IPS DF 6.9 (cell line): ENCODE data around the gene GLOD5.
A peak's percentile ranks its signal among the peaks of the same experiment; 100 is the strongest.

Experiments
- DNase-seq: peaks from one replicate; pipeline ENCODE4 v3.0.0-alpha.2; 2013; ENCODE audit warnings: low read depth, low spot score
- H3K27ac ChIP-seq: one replicate; pipeline ENCODE4 v1.5.1; 2013; ENCODE audit warnings: low read length, control low read depth
- H3K27me3 ChIP-seq: 2 replicates; pipeline ENCODE4 v1.6.1; 2013; ENCODE audit warnings: mild to moderate bottlenecking, low read length; ENCODE audit not compliant: control insufficient read depth, insufficient read depth
- H3K36me3 ChIP-seq: 2 replicates; pipeline ENCODE4 v1.6.1; 2013; ENCODE audit warnings: low read length; ENCODE audit not compliant: control insufficient read depth, insufficient read depth
- H3K4me1 ChIP-seq: 2 replicates; pipeline ENCODE4 v1.6.1; 2013; ENCODE audit warnings: low read length; ENCODE audit not compliant: control insufficient read depth, insufficient read depth
- H3K4me3 ChIP-seq: 2 replicates; pipeline ENCODE4 v1.5.1; 2013; ENCODE audit warnings: mild to moderate bottlenecking, low read length
- H3K9me3 ChIP-seq: 2 replicates; pipeline ENCODE4 v1.6.1; 2013; ENCODE audit warnings: low read length, inconsistent platforms; ENCODE audit not compliant: control insufficient read depth, insufficient read depth
- WGBS: extraction: QIAGEN DNeasy Blood & Tissue Kit; methylation state at CpG from one replicate; pipeline ENCODE4 v1.1.7; 2013; ENCODE audit warnings: mixed read lengths, missing lambda C conversion rate; ENCODE audit not compliant: insufficient read length, insufficient coverage; 5-methylcytosine and 5-hydroxymethylcytosine counted together

The GLOD5 gene

DNA sequence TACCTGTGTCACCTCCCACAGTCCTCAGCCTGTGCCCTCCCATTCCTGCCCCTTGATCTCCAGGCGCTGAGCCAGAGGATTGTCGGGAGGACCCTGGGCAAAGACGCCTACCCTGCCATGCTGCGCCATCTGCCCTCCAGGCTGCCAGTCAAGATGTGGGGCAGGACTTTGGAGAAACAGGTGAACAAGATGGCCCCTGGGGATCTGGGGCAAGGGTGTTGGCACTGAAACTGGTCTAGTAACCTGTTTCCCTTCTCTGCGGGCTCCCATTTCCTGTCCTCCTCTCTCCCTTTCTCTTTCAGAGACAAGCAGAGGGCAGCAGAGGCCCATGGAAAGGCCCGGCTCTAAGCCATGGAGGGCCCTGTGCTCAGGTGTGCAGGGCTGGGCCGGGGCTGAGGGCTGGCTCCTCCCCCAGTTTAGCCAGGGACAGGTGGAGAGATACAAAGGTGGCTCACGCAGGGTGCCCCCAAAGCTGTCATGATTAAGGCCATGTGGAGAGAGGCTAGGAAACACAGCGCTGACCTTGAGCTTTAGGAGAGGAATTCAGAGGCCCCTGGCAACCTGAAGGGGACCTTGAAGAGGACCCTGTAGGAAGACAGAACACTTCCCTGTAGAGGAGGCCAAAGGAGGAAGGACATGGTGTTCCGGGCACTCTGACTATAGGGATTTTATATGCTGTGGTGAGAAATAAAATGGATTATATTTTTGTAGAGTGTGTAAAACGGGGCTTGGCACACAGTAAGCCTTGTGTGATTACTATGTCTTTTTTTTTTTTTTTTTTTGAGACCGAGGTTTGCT, at the start of gene GLOD5:
TSS of gene GLOD5 (plus strand) at position 74 of the 798 bp plus-strand sequence. CDS start at position 118, 44 bp downstream.
- Histone ChIP-seq H3K27ac (no peak within 1 kb of the TSS), H3K36me3 (no peaks in the 10 kb centered on the region), H3K4me1 (no peaks in the 10 kb centered on the region), H3K9me3 (no peaks in the 10 kb centered on the region), H3K27me3 (no peaks in the 10 kb centered on the region), H3K4me3 (no peak within 1 kb of the TSS)
- no CpG with 5 or more reads among the region's 12 CpGs for WGBS
- peak; percentile 35 for DNase-seq

DNA sequence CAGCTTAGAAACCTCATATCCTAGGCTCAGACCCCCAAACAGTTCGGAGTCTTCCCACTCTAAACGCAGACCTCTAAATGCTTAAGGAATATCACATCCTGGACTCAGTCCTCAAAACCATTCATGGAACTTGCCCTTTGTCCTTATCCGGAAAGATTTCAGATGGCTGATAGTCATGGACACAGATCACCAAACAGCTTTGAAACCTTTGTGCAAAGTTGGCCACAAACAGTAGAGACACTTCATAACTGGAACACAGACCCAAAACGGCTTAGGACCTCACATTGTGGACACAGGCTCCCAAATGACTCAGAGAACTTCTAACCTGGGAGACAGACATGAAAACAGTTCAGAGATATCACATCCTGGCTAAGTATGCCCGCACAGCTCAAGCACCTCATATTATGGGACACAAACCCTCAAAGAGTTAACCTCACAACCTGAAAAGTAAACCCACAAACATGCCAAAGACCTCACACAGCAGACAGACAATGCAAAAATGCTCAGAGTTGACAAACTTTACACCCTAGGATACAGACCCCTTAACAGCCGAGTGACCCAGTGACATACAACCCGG, 49.5 kb upstream of the GLOD5 start:
- WGBS, result no CpG with 5 or more reads among the region's 7 CpGs
- Histone ChIP-seq H3K4me3 (no peak overlapping the region), H3K4me1 (no peaks in the 10 kb centered on the region), H3K9me3 (no peaks in the 10 kb centered on the region), H3K27me3 (no peaks in the 10 kb centered on the region), H3K36me3 (no peaks in the 10 kb centered on the region), H3K27ac (no peak overlapping the region)
- DNase-seq, result no peak

GRCh38 chrX:48713847-48714246, 47.7 kb upstream of the GLOD5 start:
- H3K4me3 ChIP-seq, result no peak overlapping the region
- H3K9me3 ChIP-seq, result no peaks in the 10 kb centered on the region
- no peak overlapping the region for H3K27ac ChIP-seq
- H3K27me3 ChIP-seq, result no peaks in the 10 kb centered on the region
- no peak for DNase-seq
- no peaks in the 10 kb centered on the region for H3K36me3 ChIP-seq
- no CpG with 5 or more reads among the region's 2 CpGs for WGBS
- no peaks in the 10 kb centered on the region for H3K4me1 ChIP-seq

- Histone ChIP-seq H3K4me3 (no peak overlapping the region), H3K36me3 (no peaks in the 10 kb centered on the region), H3K9me3 (no peaks in the 10 kb centered on the region), H3K27ac (no peak overlapping the region), H3K4me1 (no peaks in the 10 kb centered on the region), H3K27me3 (no peaks in the 10 kb centered on the region)
- DNase-seq, result no peak
- no CpG with 5 or more reads among the region's 5 CpGs for WGBS
Measured at GRCh38 chrX:48714573-48714972, 47.0 kb upstream of the GLOD5 start.

GRCh38 chrX:48715072-48715471, 46.5 kb upstream of the GLOD5 start:
- Histone ChIP-seq H3K27ac (no peak overlapping the region), H3K4me1 (no peaks in the 10 kb centered on the region), H3K27me3 (no peaks in the 10 kb centered on the region), H3K4me3 (no peak overlapping the region), H3K36me3 (no peaks in the 10 kb centered on the region), H3K9me3 (no peaks in the 10 kb centered on the region)
- WGBS, result no CpG with 5 or more reads among the region's 2 CpGs
- no peak for DNase-seq

DNA sequence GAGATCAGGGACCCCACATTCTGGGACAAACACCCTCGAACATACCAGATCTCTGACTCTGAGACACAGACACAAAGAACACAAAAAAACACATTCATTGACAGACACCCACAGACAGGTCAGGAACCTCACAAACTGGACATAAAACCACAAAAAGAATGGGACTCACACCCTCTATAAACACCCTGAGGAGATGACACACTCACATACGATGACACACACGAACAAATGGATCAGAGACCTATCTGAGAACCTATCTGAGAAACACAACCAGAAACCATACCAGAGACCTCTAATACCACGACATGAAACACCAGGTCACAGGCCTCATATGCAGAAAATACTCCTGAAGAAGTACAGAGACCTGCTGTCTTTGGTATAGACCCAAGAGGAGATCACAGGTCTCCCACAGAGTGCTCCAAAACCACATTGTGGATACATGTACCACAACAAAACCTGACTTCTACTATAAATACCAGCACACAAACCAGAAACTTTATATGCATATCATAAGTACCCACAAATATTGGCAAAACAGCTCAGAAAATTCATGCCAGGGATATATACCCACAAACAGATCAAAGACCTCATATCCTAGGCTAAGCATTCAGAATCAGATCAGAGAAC, 45.6 kb upstream of the GLOD5 start:
- no peak overlapping the region for H3K27ac ChIP-seq
- H3K4me1 ChIP-seq, result no peaks in the 10 kb centered on the region
- no CpG with 5 or more reads among the region's 4 CpGs for WGBS
- H3K9me3 ChIP-seq, result no peaks in the 10 kb centered on the region
- H3K4me3 ChIP-seq, result no peak overlapping the region
- H3K36me3 ChIP-seq, result no peaks in the 10 kb centered on the region
- no peaks in the 10 kb centered on the region for H3K27me3 ChIP-seq
- DNase-seq, result no peak

DNA sequence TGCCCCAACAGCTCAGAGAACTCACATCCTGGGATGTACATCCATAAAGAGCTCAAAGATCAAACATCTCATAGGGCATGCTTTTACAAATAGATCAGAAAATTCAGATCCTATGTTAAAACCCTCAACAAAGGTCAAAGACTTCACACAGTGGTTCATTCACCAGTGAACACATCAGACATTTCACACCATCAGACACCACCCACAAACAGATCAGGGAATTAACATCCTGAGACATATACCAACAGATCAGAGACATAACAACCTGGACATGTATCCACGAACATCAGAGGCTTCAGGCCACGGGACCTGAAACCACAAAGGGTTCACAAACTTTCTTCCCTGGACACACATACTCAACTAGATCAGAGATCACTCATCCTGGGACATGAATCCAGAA, 41.6 kb upstream of the GLOD5 start:
- Histone ChIP-seq H3K9me3 (no peaks in the 10 kb centered on the region), H3K27ac (no peak overlapping the region), H3K36me3 (no peaks in the 10 kb centered on the region), H3K4me1 (no peaks in the 10 kb centered on the region), H3K27me3 (no peaks in the 10 kb centered on the region), H3K4me3 (no peak overlapping the region)
- no CpG with 5 or more reads among the region's 2 CpGs for WGBS
- DNase-seq, result no peak

DNA sequence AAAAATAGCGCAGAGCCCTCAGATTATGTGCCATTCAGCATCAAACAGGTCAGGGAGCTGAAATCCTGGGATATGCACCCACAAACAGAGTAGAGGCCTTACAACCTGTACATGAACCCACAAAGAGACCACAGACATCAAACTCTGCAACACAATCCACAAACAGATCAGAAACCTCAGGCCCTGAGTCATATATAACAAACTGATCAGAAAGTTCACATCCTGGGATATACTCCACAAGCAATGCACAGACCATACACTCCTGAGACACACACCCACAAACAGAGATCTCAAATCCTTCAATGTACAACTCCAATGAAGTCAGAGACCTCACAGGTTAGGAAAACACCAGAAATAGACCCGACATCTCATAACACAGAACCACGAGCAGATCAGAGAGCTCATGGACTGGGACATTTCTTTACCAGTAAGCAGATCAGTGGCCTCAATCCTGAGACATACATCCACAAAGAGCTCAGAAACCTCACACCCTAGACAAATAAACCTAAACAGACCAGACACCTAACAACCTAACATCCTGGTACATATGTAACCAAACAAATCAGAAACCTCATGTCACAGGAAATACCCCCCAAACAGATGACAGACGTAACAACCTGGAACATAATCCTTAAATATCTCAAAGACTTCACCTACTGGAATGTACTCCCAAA, 40.8 kb upstream of the GLOD5 start:
- DNase-seq, result no peak
- Histone ChIP-seq H3K27ac (no peak overlapping the region), H3K4me1 (no peaks in the 10 kb centered on the region), H3K4me3 (no peak overlapping the region), H3K9me3 (no peaks in the 10 kb centered on the region), H3K36me3 (no peaks in the 10 kb centered on the region), H3K27me3 (no peaks in the 10 kb centered on the region)
- no CpG with 5 or more reads among the region's 4 CpGs for WGBS

DNA sequence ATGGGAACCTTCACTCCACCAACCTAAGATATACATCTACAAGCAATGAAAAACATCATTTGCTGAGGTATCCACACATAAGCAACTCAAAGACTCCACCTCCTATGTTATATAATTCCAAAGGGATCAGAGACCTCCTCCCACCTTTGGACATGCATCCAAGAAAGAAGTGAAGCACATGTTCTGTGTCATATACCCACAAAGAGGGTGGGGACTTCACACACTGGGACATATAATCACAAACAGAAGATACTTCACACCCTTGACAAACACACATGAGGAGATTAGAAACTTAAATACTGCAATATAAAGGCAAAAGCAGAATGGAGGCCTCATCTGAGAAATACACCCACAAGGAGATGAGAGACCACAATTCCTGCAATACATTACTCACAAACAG, 39.6 kb upstream of the GLOD5 start:
- Histone ChIP-seq H3K36me3 (no peaks in the 10 kb centered on the region), H3K4me3 (no peak overlapping the region), H3K27ac (no peak overlapping the region), H3K9me3 (no peaks in the 10 kb centered on the region), H3K27me3 (no peaks in the 10 kb centered on the region), H3K4me1 (no peaks in the 10 kb centered on the region)
- no peak for DNase-seq

GRCh38 chrX:48726596-48726995, 35.0 kb upstream of the GLOD5 start:
- Histone ChIP-seq H3K4me3 (no peak overlapping the region), H3K36me3 (no peaks in the 10 kb centered on the region), H3K4me1 (no peaks in the 10 kb centered on the region), H3K27me3 (no peaks in the 10 kb centered on the region), H3K9me3 (no peaks in the 10 kb centered on the region), H3K27ac (no peak overlapping the region)
- DNase-seq, result no peak
- WGBS, result no CpG with 5 or more reads among the region's 2 CpGs
